Smooth muscle cell (in vitro differentiated cells): ENCODE results near the gene TMC1. TPM values are rescaled to one million over a fixed set of nuclear protein-coding genes. Genes with fewer than 3 reads are reported as not detected.

Experiments used
- DNase-seq: peaks from one replicate; lab custom pipeline; 2025; ENCODE audit not compliant: unreplicated experiment; lab: John Stamatoyannopoulos, UW
- H2AFZ ChIP-seq: fragments of 200-600 bp; sonication (generic); 2 replicates; pipeline ENCODE4 v1.6.0; 2016; ENCODE audit warnings: antibody characterized with exemption, low read depth, mild to moderate bottlenecking
- H3F3A ChIP-seq: fragments of 200-600 bp; sonication (generic); 2 replicates; pipeline ENCODE4 v1.6.0; 2017; ENCODE audit warnings: antibody characterized with exemption, low read depth
- H3K27ac ChIP-seq: fragments of 200-600 bp; sonication (generic); 2 replicates; pipeline ENCODE4 v1.5.1; 2016; ENCODE audit warnings: low read depth, mild to moderate bottlenecking
- H3K27me3 ChIP-seq: fragments of 200-600 bp; sonication (generic); 2 replicates; pipeline ENCODE4 v1.6.1; 2016; ENCODE audit warnings: low read depth, mild to moderate bottlenecking
- H3K36me3 ChIP-seq: fragments of 200-600 bp; sonication (generic); 2 replicates; pipeline ENCODE4 v1.5.1; 2016; ENCODE audit warnings: low read depth
- H3K4me1 ChIP-seq: fragments of 200-600 bp; sonication (generic); 2 replicates; pipeline ENCODE4 v1.5.1; 2016; ENCODE audit warnings: low read depth
- H3K4me2 ChIP-seq: fragments of 200-600 bp; sonication (generic); 2 replicates; pipeline ENCODE4 v1.6.0; 2016; ENCODE audit warnings: mild to moderate bottlenecking
- H3K4me3 ChIP-seq: fragments of 200-600 bp; sonication (generic); 2 replicates; pipeline ENCODE4 v1.5.1; 2016; ENCODE audit warnings: mild to moderate bottlenecking
- H3K79me2 ChIP-seq: fragments of 200-600 bp; sonication (generic); 2 replicates; pipeline ENCODE4 v1.6.0; 2016; ENCODE audit warnings: low read depth, mild to moderate bottlenecking
- H3K9ac ChIP-seq: fragments of 200-600 bp; sonication (generic); 2 replicates; pipeline ENCODE4 v1.6.0; 2016; ENCODE audit warnings: low read depth
- H3K9me3 ChIP-seq: fragments of 200-600 bp; sonication (generic); replicated peaks from 2 replicates; pipeline ENCODE4 v1.5.1; 2016; ENCODE audit warnings: low read depth
- H4K20me1 ChIP-seq: fragments of 200-600 bp; sonication (generic); 2 replicates; pipeline ENCODE4 v1.6.0; 2016; ENCODE audit warnings: low read depth
- WGBS: methylation state at CpG from one replicate; pipeline ENCODE4 v1.1.7; 2016; ENCODE audit warnings: low lambda C conversion rate; 5-methylcytosine and 5-hydroxymethylcytosine counted together
- polyA plus RNA-seq: library from polyadenylated mRNA; unstranded; fragments of >200 nt; fragmentation: Nextera tagmentation; extraction: Ambion mirVana; gene quantifications from 2 replicates; pipeline ENCODE4 v1.2.1, GENCODE V29; 2016
- total RNA-seq: library from RNA; depleted of rRNA; stranded (reverse); fragments of >200 nt; gene quantifications from 2 replicates; pipeline ENCODE4 v1.2.3, GENCODE V29; 2014
- TF ChIP-seq, protein P1 (sequence below): fragments of 200-600 bp; sonication (generic); IDR thresholded peaks from 2 replicates; pipeline ENCODE4 v1.5.1; 2017; ENCODE audit warnings: borderline replicate concordance, mild to moderate bottlenecking, antibody characterized with exemption; ENCODE audit not compliant: insufficient read depth, poor library complexity, severe bottlenecking

The TMC1 gene
- total and polyA plus RNA-seq, 2 experiments from 2014 or later: not detected

DNA sequence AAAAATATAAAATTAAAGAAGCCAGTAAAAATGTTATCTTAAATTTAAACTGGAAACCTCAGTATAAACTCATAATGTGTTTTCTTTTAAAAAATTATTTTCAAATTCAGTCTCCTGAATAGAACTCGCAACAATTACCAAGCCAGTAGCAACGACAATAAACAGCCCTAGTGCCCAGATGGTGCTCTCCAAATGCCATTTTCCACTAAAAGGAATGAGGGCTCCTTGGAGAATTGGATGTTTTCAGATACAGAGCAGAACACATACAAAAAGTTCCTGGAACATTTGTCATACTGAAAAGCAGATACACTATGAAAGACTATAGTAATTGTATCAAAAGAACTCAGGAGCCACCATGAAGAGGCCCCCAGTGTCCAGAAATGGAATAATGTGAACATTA lies 97.4 kb downstream of the TMC1 start:
- Histone ChIP-seq H2AFZ (no peak overlapping the region), H3K9me3 (no peaks in the 10 kb centered on the region), H3F3A (no peaks in the 10 kb centered on the region), H3K36me3 (no peaks in the 10 kb centered on the region), H3K4me3 (no peak overlapping the region), H3K27me3 (no peaks in the 10 kb centered on the region), H3K4me1 (peaks cover 11% of the 10 kb centered on the region), H3K27ac (no peak overlapping the region), H4K20me1 (no peaks in the 10 kb centered on the region), H3K79me2 (no peaks in the 10 kb centered on the region), H3K9ac (no peak overlapping the region), H3K4me2 (no peak overlapping the region)
- no peak for DNase-seq
- WGBS: 91% methylated on average over 2 of the region's 2 CpGs
- TF ChIP-seq, protein P1, sequence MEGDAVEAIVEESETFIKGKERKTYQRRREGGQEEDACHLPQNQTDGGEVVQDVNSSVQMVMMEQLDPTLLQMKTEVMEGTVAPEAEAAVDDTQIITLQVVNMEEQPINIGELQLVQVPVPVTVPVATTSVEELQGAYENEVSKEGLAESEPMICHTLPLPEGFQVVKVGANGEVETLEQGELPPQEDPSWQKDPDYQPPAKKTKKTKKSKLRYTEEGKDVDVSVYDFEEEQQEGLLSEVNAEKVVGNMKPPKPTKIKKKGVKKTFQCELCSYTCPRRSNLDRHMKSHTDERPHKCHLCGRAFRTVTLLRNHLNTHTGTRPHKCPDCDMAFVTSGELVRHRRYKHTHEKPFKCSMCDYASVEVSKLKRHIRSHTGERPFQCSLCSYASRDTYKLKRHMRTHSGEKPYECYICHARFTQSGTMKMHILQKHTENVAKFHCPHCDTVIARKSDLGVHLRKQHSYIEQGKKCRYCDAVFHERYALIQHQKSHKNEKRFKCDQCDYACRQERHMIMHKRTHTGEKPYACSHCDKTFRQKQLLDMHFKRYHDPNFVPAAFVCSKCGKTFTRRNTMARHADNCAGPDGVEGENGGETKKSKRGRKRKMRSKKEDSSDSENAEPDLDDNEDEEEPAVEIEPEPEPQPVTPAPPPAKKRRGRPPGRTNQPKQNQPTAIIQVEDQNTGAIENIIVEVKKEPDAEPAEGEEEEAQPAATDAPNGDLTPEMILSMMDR: no peak

DNA sequence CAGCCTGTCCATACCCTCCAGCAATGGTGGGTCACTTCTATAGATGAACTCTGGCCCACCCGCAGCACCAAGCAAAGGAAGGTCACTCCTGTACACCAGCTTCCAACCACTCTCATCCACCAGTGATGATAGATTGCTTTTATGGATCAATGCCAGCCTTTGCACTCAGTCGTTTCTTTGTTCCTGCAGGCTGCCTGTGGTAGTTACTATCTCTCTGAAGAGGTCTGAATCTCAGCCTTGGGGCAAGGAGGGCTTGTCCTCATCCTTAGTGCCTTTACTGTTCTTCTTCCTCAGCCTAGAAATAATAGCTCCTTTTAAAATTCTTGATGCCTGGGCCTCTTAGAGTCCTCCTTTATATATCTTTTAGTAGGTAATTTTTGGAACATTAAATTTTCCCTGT lies 100.8 kb downstream of the TMC1 start:
- Histone ChIP-seq H4K20me1 (no peaks in the 10 kb centered on the region), H3K4me2 (no peak overlapping the region), H3K9ac (no peak overlapping the region), H3K4me1 (peaks cover 6% of the 10 kb centered on the region), H3K4me3 (no peak overlapping the region), H3K36me3 (no peaks in the 10 kb centered on the region), H3F3A (no peaks in the 10 kb centered on the region), H2AFZ (no peak overlapping the region), H3K9me3 (no peaks in the 10 kb centered on the region), H3K27ac (no peak overlapping the region), H3K27me3 (no peaks in the 10 kb centered on the region), H3K79me2 (no peaks in the 10 kb centered on the region)
- 83% methylated on average over 2 of the region's 2 CpGs for WGBS
- TF ChIP-seq, protein P1: no peak
- no peak for DNase-seq

DNA sequence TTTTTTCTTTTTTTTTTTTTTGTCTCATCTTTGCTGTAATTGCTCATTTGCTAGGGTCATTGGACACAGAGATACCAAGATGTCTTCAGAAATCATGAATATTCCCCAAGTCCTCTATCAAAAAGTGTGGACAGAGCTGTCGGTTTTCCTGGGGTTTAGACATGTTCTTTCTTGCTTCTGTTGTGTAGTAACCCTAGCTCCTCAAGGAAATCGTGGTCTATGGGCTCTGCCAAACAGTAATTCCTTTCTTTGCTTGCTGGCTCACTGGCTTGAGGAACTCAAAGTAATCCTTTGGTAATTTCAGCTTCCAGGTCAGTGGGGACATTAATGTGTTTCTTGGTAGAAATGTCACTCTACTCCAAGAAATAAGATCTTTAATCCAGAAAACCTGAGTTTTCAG lies 101.7 kb downstream of the TMC1 start:
- H3K4me3 ChIP-seq: no peak overlapping the region
- no peaks in the 10 kb centered on the region for H3K9me3 ChIP-seq
- no peak overlapping the region for H3K4me2 ChIP-seq
- no peak overlapping the region for H2AFZ ChIP-seq
- no peaks in the 10 kb centered on the region for H3K27me3 ChIP-seq
- H3F3A ChIP-seq: no peaks in the 10 kb centered on the region
- TF ChIP-seq, protein P1: no peak
- H3K27ac ChIP-seq: no peak overlapping the region
- peaks cover 16% of the 10 kb centered on the region for H3K4me1 ChIP-seq
- no peak for DNase-seq
- 55% methylated on average over 2 of the region's 2 CpGs for WGBS
- no peak overlapping the region for H3K9ac ChIP-seq
- no peaks in the 10 kb centered on the region for H4K20me1 ChIP-seq
- H3K36me3 ChIP-seq: no peaks in the 10 kb centered on the region
- H3K79me2 ChIP-seq: no peaks in the 10 kb centered on the region

DNA sequence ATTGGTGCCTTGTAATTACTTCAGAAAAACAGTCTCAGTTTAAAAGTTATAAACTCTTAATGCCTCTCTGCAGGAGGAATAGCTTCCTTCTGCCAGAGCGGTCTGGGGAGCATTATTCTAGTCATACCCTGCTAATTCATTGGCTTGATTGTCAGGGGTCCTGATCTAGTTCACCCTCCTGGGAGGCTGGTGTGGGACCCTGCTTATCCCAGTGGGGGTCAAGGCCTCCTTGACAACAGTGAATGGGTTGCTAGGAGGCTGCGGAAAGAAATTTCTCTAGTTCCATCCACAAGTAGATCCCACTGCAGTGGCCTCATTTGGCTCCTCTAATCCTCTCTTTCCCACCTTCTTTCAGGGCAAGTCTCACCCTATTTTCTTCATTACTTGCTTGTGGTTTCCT lies 105.7 kb downstream of the TMC1 start:
- no peak for DNase-seq
- no peaks in the 10 kb centered on the region for H3F3A ChIP-seq
- no peak overlapping the region for H3K4me2 ChIP-seq
- no peaks in the 10 kb centered on the region for H3K36me3 ChIP-seq
- no peaks in the 10 kb centered on the region for H3K27me3 ChIP-seq
- no peaks in the 10 kb centered on the region for H3K79me2 ChIP-seq
- no peak overlapping the region for H3K9ac ChIP-seq
- no peak overlapping the region for H2AFZ ChIP-seq
- no peak overlapping the region for H3K27ac ChIP-seq
- WGBS: 100% methylated on average over 2 of the region's 2 CpGs
- H3K4me3 ChIP-seq: no peak overlapping the region
- no peaks in the 10 kb centered on the region for H3K9me3 ChIP-seq
- TF ChIP-seq, protein P1: no peak
- peaks cover 16% of the 10 kb centered on the region for H3K4me1 ChIP-seq
- no peaks in the 10 kb centered on the region for H4K20me1 ChIP-seq
